HG02678 (cell line): ENCODE measurements around the gene IGSF1.

Experiments
- ATAC-seq: cut with Tn5 transposase; IDR thresholded peaks from one replicate; pipeline ENCODE4 v1.9.1; 2021; ENCODE audit warnings: mild to moderate bottlenecking, moderate library complexity; ENCODE audit not compliant: unreplicated experiment

Gene IGSF1

DNA sequence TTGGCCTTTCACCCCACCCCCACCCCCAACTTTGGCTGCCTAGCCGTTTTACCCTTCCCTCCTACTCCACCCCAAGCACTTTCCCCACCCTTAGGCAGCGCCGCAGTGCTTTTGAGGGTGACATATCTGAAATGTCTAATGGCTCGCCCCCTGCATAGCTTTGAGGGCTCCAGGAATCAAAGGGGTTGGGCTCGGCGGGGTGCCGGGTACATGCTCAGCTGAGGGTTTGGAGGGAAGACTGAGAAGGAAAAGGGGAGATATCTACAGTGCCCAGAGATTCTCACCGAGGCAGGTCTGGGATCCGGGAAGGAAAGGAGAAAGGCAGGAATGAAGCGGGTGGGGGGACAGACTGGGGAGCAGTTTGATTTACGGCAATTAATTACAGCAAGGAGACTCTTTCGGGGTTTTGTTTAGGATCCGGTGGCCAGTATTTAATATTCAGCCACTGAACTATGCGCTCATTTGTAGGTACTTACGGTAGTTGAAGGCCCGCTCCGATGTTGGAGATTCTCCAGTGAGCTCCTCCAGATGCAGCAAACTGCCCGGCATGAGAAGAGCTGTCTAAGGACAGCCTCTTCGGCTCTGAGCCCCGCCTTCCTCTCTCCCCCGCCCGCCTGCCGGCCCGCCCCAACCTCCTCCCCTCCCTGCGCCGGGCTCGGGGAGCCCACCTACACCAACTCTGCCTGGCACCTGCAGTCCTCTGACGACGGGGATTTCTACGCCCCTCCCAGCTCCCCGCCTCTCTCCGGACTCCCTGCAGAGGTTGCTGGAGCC lies at the start of gene IGSF1:
IGSF1 (minus strand) TSS at position 569 of the 774 bp plus-strand sequence. CDS start 2,632 bp downstream, outside the sequence.
- ATAC-seq = no peak

DNA sequence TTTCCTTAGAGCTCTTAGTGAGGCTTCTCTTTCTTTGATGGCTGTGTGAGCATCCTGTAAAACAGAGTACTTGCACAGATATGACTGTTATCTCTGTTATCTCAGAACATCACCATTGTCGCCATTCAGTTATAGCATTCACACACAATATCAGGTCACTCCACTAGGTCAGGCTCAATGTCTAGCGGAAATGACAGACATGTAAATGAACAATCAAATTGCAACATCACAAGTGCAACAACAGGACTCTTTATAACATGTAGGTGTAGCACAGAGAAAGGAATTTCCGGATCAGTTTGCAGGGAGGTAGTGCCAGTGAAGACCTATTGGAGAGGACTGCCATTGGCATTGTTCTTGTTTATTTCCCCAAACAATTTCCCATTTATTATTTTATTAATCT lies 43.2 kb upstream of the IGSF1 start:
- no peak for ATAC-seq

GRCh38 chrX:131331152-131331551 lies 42.0 kb upstream of the IGSF1 start:
- ATAC-seq = no peak

- no peak for ATAC-seq
Observed at GRCh38 chrX:131330735-131331134, 41.6 kb upstream of the IGSF1 start.

DNA sequence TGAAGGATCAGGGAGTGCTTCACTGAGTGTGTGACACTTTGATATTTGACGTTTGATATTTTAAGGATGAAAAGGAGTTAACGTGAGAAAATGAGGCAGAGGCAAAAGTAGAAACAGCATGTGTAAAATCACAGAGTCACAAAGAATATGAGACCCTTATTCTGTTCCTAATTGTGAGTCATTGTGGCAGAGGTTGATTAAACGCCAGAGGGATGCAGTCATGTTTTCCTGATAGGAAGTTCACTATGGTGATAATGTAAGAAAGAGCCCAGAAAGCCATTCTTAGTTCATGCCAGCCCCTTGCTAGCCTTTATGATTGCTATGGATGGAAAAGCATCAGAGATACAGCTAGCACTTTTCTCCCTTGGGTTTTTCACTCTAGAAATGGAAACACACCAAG lies 33.5 kb upstream of the IGSF1 start:
- no peak for ATAC-seq

- no peak for ATAC-seq
Observed at GRCh38 chrX:131317326-131317725, 28.2 kb upstream of the IGSF1 start.

DNA sequence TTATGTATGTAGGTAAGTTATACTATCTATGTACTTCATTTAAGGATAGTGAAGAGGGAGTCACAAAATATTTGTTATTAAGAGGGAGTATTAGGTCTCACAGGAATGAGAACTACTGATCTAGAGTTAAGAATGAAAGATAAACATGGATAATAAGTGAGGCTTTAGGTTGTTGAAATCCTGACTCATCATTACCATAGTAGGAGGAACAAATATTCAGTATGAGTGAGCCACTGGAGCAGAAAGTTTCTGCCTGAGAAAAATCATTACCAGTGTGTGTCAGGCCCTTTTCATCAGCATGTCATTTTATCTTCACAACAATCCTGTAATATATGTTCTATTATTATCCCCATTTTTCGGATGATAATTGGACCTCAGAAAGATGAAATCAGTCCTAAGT lies 27.2 kb upstream of the IGSF1 start:
- no peak for ATAC-seq

GRCh38 chrX:131308980-131309379 lies 19.9 kb upstream of the IGSF1 start:
- no peak for ATAC-seq

DNA sequence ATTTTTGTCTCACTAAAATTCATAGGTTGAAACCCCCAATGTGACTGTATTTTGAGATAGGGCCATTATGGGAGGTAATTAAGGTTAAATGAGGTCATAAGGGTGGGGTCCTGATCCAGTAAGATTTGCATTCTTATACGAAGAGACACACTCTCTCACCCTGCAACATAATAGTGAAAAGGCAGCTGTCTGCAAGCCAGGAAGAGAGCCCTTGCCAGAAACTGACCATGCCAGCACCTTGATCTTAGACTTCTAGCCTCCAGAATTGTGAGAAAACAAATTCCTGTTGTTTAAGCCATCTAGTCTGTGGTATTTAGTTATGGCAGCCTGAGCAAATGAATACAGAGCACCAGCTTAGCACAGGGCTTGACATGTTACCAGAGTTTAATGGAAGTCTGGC lies 17.5 kb upstream of the IGSF1 start:
- no peak for ATAC-seq

- ATAC-seq = no peak
Observed at GRCh38 chrX:131305926-131306325, 16.8 kb upstream of the IGSF1 start.

- ATAC-seq = no peak
Observed at GRCh38 chrX:131302701-131303100, 13.6 kb upstream of the IGSF1 start.

- no peak for ATAC-seq
Observed at GRCh38 chrX:131301155-131301554, 12.0 kb upstream of the IGSF1 start.

- ATAC-seq = no peak
Observed at GRCh38 chrX:131298846-131299245, 9.7 kb upstream of the IGSF1 start.

- ATAC-seq = no peak
Observed at GRCh38 chrX:131298036-131298435, 8.9 kb upstream of the IGSF1 start.

DNA sequence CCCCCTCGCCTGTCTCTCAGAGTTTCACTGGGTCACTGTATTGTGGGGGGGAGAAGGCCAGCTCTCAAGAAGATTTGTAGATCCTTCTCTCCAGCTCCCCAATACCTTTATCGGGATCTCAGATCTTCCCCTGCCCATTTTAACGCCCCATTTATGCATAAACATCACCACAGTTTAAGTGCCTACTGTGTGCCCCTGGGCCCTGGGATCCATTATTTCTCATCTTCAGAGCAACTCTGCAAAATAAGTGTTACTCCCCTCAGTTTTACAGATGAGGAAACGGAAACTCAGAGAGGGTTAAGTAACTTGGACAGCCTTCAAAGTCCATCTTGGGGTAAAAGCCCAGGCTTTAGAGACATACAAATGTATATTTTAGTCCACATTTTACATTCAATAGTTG lies 421 bp upstream of the IGSF1 start:
- no peak for ATAC-seq

DNA sequence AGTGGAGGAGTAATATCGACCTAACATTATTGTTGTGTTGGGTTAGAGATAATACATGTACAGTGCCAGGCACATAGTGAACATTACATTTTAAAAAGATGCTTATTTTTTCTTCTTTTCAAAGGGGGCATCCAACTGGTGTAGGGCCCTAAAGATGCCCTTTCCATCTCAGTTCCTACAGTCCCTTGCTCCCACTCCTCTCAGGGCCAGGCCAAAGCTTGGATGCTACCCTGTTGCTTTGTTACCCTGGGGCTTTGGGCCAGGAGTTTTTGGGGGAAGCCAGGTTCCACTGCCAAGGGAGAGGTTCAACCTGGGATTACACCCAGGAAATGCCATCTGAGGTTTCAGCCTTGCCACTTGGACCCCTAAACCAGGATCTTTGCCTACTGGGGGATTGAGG lies 918 bp downstream of the IGSF1 start:
- no peak for ATAC-seq

- ATAC-seq = no peak
Observed at GRCh38 chrX:131287560-131288179, 1.4 kb downstream of the IGSF1 start.

GRCh38 chrX:131279617-131280016 lies 9.5 kb downstream of the IGSF1 start:
- no peak for ATAC-seq

GRCh38 chrX:131279197-131279596 lies 9.9 kb downstream of the IGSF1 start:
- ATAC-seq = no peak

DNA sequence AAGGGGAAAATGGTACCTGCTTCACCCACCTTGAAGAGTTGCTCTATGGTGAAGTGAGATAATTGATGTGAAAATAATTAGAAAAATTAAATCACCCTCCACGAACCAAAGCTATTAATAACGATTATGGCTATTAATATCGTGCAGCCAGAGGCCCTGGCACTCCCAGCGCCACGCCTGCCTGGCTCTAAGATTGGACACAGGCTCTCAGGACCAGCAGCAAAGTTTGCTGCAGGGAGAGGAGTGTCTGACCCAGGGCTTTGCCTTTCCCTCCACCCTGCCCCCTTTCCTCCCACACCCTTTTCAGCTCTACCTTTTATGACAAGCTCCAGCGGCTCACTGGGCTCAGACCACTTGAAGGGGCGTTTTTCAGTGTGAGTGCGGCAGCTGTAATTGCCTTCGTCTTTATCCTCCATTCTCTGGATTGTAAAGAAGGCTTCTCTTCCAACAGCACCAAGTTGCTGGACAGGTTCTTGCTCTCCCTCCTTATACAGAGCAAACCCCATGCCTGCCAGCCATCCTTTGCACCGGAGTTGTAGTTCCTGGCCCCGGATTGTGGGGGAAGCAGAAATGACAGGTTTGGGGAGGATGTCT lies 11.5 kb downstream of the IGSF1 start:
- no peak for ATAC-seq

- ATAC-seq = no peak
Observed at GRCh38 chrX:131273011-131273410, 16.1 kb downstream of the IGSF1 start.

DNA sequence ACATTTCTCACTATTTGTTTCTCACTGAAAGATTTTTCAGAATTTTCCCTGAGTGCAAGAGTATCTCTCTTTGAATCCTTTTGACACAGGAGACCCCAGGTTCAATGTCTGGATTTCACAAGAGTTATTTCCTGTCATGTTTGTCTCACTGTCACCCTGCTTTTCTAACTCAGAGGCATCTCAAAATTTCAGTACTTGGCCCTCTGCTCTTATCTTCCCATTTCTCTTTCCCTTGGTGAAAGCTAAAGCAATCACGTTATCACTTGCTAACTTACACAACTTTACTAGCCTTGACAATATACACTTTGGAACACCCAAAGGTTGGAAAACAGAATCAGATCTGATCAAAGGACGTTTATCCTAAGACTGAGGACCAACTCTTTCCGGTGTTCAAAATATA lies 17.3 kb downstream of the IGSF1 start:
- no peak for ATAC-seq
